GM12878 (cell line): ENCODE data around the gene PGAP3. TPM values are rescaled to one million over a fixed set of nuclear protein-coding genes. Genes with fewer than 3 reads are reported as not detected.

Experiments used
- DPF2 ChIP-seq: fragments of 450-650 bp; IDR thresholded peaks from 2 replicates; pipeline ENCODE4 v1.6.1; 2017; ENCODE audit warnings: mild to moderate bottlenecking
- EGR1 ChIP-seq, 2 experiments: IDR thresholded peaks; 1 replicate in 1 of 2; 2 replicates in 1 of 2; pipeline ENCODE4 v1.6.1; 2011 to 2012; ENCODE audit warnings: low read depth in 2 of 2, low read length in 2 of 2, borderline replicate concordance in 1 of 2, mild to moderate bottlenecking in 1 of 2, moderate library complexity in 1 of 2
- IKZF1 ChIP-seq: fragments of 450-650 bp; conservative IDR thresholded peaks from 2 replicates; pipeline ENCODE4 v1.6.1; 2017; ENCODE audit warnings: antibody characterized with exemption, mild to moderate bottlenecking
- LARP7 ChIP-seq: fragments of 450-650 bp; IDR thresholded peaks from 2 replicates; pipeline ENCODE4 v1.6.1; 2017; ENCODE audit warnings: mild to moderate bottlenecking
- MEF2A ChIP-seq: IDR thresholded peaks from 2 replicates; pipeline ENCODE4 v1.6.1; 2011; ENCODE audit warnings: low read depth, mild to moderate bottlenecking, low read length, moderate library complexity; ENCODE audit not compliant: insufficient read depth
- NBN ChIP-seq: fragments of 450-650 bp; IDR thresholded peaks from 2 replicates; pipeline ENCODE4 v1.6.1; 2016
- SIN3A ChIP-seq: IDR thresholded peaks from 2 replicates; pipeline ENCODE4 v1.6.1; 2012; ENCODE audit warnings: low read depth, low read length, improper control_type of control experiment
- SMARCA5 ChIP-seq: fragments of 450-650 bp; IDR thresholded peaks from 2 replicates; pipeline ENCODE4 v1.6.1; 2017; ENCODE audit warnings: mild to moderate bottlenecking
- TARDBP ChIP-seq: IDR thresholded peaks from 2 replicates; pipeline ENCODE4 v1.6.1; 2016; ENCODE audit warnings: borderline replicate concordance
- TCF7 ChIP-seq: IDR thresholded peaks from 2 replicates; pipeline ENCODE4 v1.6.1; 2014; ENCODE audit warnings: antibody characterized with exemption, borderline replicate concordance
- ZNF24 ChIP-seq: fragments of 450-650 bp; IDR thresholded peaks from 2 replicates; pipeline ENCODE4 v1.6.1; 2017; ENCODE audit warnings: antibody characterized with exemption, mild to moderate bottlenecking
- ZNF384 ChIP-seq: IDR thresholded peaks from 2 replicates; pipeline ENCODE4 v1.6.1; 2012; ENCODE audit warnings: low read depth, mild to moderate bottlenecking, low read length, improper control_type of control experiment, borderline replicate concordance
- polyA plus RNA-seq, 11 experiments: library from polyadenylated mRNA; depleted of rRNA in 4 of 11; unstranded in 6 of 11; stranded (reverse) in 5 of 11; fragments of >200 nt; fragmentation: Nextera tagmentation in 4 of 11; fragmentation: Illumina TruSeq in 1 of 11; extraction: Ambion mirVana in 4 of 11; extraction: Trizol in 1 of 11; gene quantifications; 1 replicate in 1 of 11; 2 replicates in 10 of 11; pipeline versions ENCODE4 v1.2.1 to v1.2.3, GENCODE V29; 2011 to 2016; ENCODE audit warnings: inconsistent platforms in 2 of 11, missing spikeins in 2 of 11, low read depth in 1 of 11
- total RNA-seq, 4 experiments: library from RNA; depleted of rRNA in 3 of 4; stranded (reverse); fragments of >200 nt in 3 of 4; fragmentation: Illumina TruSeq in 1 of 4; extraction: Trizol in 1 of 4; gene quantifications; 2 replicates each; pipeline versions ENCODE4 v1.2.1 to v1.2.3, GENCODE V29; 2013 to 2021
- TF ChIP-seq, protein P1 (sequence below): fragments of 450-650 bp; IDR thresholded peaks from 2 replicates; pipeline ENCODE4 v1.6.1; 2018; ENCODE audit warnings: mild to moderate bottlenecking, low read depth, moderate library complexity; ENCODE audit not compliant: partially characterized antibody
- TF ChIP-seq, protein P2 (sequence below): IDR thresholded peaks from 2 replicates; pipeline ENCODE4 v1.6.1; 2012; ENCODE audit warnings: low read length, inconsistent platforms
- TF ChIP-seq, protein P3 (sequence below): fragments of 450-650 bp; IDR thresholded peaks from 2 replicates; pipeline ENCODE4 v1.6.1; 2016; ENCODE audit warnings: mild to moderate bottlenecking, moderate library complexity, borderline replicate concordance
- TF ChIP-seq, protein P4 (sequence below): fragments of 450-650 bp; formaldehyde crosslinking; IDR thresholded peaks from 2 replicates; pipeline ENCODE4 v1.5.0; 2022; ENCODE audit warnings: mild to moderate bottlenecking, missing genetic modification characterization
- TF ChIP-seq, protein P5 (sequence below): fragments of 450-650 bp; IDR thresholded peaks from 2 replicates; pipeline ENCODE4 v1.6.1; 2017; ENCODE audit warnings: borderline replicate concordance

PGAP3 gene
- total and polyA plus RNA-seq, 10 of the 15 experiments (the other 5 are each of a cell fraction or from before 2014, with no cell fraction given): 0.21 to 10.0 (median 5.3) TPM

DNA sequence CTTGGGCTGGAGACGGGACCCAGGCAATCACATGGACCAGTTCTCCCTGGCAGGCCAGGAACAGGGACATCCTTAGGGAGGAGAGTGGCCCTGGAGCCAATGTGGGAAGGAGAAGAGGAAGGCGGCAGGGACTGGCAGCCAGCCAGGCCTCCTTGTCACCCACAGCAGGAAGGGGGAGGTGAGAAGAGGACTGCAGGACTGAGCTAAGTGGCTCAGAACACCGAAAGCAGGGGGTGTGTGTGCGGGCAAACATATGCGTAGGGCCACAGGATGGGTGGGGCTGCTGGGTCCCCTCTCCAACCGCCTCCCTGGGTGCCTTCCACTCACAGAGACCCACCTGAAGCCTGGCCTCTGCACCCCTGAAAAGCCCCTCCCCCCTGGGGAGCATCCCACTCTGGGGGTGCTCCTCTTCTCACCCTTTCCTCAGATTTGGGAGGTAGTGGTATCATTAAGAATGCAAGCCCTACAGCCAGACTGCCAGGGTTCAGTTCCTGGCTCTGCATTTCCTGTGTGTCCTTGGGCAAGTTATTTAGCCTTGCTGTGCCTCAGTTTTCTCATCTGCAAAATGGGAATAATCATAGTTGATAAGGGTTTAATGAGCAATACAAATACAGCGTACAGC lies 11.5 kb downstream of the PGAP3 start (continued):
- TF ChIP-seq, protein P1, sequence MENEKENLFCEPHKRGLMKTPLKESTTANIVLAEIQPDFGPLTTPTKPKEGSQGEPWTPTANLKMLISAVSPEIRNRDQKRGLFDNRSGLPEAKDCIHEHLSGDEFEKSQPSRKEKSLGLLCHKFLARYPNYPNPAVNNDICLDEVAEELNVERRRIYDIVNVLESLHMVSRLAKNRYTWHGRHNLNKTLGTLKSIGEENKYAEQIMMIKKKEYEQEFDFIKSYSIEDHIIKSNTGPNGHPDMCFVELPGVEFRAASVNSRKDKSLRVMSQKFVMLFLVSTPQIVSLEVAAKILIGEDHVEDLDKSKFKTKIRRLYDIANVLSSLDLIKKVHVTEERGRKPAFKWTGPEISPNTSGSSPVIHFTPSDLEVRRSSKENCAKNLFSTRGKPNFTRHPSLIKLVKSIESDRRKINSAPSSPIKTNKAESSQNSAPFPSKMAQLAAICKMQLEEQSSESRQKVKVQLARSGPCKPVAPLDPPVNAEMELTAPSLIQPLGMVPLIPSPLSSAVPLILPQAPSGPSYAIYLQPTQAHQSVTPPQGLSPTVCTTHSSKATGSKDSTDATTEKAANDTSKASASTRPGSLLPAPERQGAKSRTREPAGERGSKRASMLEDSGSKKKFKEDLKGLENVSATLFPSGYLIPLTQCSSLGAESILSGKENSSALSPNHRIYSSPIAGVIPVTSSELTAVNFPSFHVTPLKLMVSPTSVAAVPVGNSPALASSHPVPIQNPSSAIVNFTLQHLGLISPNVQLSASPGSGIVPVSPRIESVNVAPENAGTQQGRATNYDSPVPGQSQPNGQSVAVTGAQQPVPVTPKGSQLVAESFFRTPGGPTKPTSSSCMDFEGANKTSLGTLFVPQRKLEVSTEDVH: no peak
- TF ChIP-seq LARP7 (0 out of 2 replicates have a peak, but pooled peaks have one; percentile 19), ZNF24 (no peak), TARDBP (no peak), IKZF1 (peak; percentile 93), SIN3A (no peak), DPF2 (peak; percentile 80), TCF7 (no peak), NBN (peak; percentile 55; the same call in 1 of the 2 replicates), SMARCA5 (peak; percentile 87), MEF2A (no peak), ZNF384 (no peak), EGR1 (IDR thresholded peaks at IDR 0.05; ENCODE audit: borderline replicate concordance in 1 of 2, low read depth in 2 of 2, low read length in 2 of 2) (peak in 1 of 2 experiments; percentile 29; a peak in 1 of 3 replicates)
- TF ChIP-seq, protein P2, sequence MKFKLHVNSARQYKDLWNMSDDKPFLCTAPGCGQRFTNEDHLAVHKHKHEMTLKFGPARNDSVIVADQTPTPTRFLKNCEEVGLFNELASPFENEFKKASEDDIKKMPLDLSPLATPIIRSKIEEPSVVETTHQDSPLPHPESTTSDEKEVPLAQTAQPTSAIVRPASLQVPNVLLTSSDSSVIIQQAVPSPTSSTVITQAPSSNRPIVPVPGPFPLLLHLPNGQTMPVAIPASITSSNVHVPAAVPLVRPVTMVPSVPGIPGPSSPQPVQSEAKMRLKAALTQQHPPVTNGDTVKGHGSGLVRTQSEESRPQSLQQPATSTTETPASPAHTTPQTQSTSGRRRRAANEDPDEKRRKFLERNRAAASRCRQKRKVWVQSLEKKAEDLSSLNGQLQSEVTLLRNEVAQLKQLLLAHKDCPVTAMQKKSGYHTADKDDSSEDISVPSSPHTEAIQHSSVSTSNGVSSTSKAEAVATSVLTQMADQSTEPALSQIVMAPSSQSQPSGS: no peak
- TF ChIP-seq, protein P3, sequence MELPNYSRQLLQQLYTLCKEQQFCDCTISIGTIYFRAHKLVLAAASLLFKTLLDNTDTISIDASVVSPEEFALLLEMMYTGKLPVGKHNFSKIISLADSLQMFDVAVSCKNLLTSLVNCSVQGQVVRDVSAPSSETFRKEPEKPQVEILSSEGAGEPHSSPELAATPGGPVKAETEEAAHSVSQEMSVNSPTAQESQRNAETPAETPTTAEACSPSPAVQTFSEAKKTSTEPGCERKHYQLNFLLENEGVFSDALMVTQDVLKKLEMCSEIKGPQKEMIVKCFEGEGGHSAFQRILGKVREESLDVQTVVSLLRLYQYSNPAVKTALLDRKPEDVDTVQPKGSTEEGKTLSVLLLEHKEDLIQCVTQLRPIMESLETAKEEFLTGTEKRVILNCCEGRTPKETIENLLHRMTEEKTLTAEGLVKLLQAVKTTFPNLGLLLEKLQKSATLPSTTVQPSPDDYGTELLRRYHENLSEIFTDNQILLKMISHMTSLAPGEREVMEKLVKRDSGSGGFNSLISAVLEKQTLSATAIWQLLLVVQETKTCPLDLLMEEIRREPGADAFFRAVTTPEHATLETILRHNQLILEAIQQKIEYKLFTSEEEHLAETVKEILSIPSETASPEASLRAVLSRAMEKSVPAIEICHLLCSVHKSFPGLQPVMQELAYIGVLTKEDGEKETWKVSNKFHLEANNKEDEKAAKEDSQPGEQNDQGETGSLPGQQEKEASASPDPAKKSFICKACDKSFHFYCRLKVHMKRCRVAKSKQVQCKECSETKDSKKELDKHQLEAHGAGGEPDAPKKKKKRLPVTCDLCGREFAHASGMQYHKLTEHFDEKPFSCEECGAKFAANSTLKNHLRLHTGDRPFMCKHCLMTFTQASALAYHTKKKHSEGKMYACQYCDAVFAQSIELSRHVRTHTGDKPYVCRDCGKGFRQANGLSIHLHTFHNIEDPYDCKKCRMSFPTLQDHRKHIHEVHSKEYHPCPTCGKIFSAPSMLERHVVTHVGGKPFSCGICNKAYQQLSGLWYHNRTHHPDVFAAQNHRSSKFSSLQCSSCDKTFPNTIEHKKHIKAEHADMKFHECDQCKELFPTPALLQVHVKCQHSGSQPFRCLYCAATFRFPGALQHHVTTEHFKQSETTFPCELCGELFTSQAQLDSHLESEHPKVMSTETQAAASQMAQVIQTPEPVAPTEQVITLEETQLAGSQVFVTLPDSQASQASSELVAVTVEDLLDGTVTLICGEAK: no peak
- TF ChIP-seq, protein P4, sequence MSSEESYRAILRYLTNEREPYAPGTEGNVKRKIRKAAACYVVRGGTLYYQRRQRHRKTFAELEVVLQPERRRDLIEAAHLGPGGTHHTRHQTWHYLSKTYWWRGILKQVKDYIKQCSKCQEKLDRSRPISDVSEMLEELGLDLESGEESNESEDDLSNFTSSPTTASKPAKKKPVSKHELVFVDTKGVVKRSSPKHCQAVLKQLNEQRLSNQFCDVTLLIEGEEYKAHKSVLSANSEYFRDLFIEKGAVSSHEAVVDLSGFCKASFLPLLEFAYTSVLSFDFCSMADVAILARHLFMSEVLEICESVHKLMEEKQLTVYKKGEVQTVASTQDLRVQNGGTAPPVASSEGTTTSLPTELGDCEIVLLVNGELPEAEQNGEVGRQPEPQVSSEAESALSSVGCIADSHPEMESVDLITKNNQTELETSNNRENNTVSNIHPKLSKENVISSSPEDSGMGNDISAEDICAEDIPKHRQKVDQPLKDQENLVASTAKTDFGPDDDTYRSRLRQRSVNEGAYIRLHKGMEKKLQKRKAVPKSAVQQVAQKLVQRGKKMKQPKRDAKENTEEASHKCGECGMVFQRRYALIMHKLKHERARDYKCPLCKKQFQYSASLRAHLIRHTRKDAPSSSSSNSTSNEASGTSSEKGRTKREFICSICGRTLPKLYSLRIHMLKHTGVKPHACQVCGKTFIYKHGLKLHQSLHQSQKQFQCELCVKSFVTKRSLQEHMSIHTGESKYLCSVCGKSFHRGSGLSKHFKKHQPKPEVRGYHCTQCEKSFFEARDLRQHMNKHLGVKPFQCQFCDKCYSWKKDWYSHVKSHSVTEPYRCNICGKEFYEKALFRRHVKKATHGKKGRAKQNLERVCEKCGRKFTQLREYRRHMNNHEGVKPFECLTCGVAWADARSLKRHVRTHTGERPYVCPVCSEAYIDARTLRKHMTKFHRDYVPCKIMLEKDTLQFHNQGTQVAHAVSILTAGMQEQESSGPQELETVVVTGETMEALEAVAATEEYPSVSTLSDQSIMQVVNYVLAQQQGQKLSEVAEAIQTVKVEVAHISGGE (CRISPR knock-in tag): no peak
- TF ChIP-seq, protein P5, sequence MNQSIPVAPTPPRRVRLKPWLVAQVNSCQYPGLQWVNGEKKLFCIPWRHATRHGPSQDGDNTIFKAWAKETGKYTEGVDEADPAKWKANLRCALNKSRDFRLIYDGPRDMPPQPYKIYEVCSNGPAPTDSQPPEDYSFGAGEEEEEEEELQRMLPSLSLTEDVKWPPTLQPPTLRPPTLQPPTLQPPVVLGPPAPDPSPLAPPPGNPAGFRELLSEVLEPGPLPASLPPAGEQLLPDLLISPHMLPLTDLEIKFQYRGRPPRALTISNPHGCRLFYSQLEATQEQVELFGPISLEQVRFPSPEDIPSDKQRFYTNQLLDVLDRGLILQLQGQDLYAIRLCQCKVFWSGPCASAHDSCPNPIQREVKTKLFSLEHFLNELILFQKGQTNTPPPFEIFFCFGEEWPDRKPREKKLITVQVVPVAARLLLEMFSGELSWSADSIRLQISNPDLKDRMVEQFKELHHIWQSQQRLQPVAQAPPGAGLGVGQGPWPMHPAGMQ: no peak
